MV-4-11 (cell line): ENCODE measurements around the gene ELP2.
A peak's percentile ranks its signal among the peaks of the same experiment; 100 is the strongest.
"Not testable (repeated sequence)": the region's sequence is repeated elsewhere in the genome, so short reads cannot be mapped to it uniquely, and the experiment has no call there.

ENCODE experiments used
- DNase-seq: peaks from one replicate; lab custom pipeline; 2025; lab: John Stamatoyannopoulos, UW

The ELP2 gene

DNA sequence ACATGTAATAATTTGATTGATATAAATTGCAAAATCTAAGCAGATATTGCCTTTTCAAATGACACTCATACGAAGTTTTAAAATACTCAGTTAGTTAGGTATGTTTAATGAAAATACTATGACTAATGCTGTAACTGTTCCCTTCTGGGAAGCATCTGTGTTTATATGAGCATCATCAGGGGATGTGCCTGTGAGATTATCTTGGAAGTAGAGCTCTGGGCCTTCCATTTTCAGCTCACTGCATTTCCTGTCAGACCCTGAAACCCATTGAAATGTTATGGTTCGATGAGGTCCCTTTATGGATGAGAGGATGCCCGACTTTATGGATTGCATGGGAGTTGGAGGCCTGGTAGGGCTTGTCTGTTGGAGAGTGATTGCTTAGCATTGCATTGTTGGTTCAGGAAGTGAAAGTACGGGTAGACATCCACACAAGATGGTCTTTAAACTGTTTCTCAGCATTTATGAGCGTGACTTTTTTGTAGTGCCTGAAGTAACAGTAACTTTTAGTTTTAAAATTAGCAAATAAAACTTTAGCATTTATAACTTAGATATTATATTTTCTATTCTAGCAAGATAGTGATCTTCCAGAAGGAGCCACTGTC is 28.7 kb downstream of the ELP2 start:
- peak; percentile 65 for DNase-seq

DNA sequence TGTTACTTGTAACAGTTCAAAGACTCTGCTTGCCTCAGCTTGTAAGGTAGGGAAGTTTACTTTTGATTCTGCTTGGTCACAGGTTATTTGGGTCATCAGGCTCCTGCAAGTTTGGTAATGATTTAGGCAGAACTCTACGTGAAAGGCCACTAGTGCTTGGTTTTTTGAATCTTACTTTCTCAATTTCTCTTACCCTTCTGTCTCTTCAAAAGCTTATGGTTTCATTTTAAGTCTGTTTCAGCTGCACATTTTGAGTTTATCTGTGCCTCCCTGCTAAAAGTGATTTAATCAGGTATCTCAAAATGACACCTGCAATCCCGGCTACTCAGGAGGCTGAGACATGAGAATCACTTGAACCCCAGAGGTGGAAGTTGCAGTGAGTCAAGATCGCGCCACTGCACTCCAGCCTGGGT is 31.3 kb downstream of the ELP2 start:
- DNase-seq, result no peak

- DNase-seq, result no peak
These were observed 33.3 kb downstream of the ELP2 start for GRCh38 chr18:36162981-36163380.

- DNase-seq, result no peak
These were observed 38.1 kb downstream of the ELP2 start for GRCh38 chr18:36167692-36168218.

DNA sequence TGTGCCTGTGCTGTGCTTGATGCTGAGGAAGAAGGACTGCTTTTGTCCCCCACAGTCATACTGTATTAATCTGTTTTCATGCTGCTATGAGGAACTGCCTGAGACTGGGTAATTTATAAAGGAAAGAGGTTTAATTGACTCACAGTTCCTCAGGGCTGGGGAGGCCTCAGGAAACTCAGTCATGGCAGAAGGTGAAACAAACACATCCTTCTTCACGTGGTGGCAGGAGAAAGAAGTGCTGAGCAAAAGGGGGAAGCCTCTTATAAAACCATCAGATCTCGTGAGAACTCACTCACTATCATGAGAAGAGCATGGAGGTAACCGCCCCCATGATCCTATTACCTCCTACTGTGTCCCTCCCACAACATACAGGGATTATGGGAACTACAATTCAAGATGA is 38.6 kb downstream of the ELP2 start:
- not testable (repeated sequence) for DNase-seq

- DNase-seq, result no peak
These were observed 40.2 kb downstream of the ELP2 start for GRCh38 chr18:36169938-36170337.

DNA sequence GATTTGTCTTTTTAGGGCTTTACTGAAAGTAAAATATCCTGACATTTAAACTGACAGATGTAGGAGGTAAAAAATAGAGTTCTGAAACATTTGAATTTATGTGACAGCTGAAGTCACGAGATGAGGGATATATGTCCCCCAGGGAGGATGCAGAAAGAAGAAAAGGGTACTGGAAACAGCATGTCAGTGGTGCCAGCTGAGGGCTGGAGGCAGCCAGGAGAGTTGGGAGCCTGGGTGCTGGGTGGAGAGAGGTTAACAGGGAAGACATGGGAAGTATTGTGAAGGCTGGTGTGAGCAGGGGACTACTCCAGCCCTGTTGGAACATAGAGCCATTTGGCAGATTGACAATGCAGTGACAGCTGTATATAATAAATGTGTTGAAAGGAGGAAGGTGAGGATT is 45.8 kb downstream of the ELP2 start:
- no peak for DNase-seq

- no peak for DNase-seq
These were observed 46.5 kb downstream of the ELP2 start for GRCh38 chr18:36176177-36176584.

GRCh38 chr18:36176711-36177110 is 47.0 kb downstream of the ELP2 start:
- no peak for DNase-seq

GRCh38 chr18:36177913-36178312 is 48.2 kb downstream of the ELP2 start:
- no peak for DNase-seq

DNA sequence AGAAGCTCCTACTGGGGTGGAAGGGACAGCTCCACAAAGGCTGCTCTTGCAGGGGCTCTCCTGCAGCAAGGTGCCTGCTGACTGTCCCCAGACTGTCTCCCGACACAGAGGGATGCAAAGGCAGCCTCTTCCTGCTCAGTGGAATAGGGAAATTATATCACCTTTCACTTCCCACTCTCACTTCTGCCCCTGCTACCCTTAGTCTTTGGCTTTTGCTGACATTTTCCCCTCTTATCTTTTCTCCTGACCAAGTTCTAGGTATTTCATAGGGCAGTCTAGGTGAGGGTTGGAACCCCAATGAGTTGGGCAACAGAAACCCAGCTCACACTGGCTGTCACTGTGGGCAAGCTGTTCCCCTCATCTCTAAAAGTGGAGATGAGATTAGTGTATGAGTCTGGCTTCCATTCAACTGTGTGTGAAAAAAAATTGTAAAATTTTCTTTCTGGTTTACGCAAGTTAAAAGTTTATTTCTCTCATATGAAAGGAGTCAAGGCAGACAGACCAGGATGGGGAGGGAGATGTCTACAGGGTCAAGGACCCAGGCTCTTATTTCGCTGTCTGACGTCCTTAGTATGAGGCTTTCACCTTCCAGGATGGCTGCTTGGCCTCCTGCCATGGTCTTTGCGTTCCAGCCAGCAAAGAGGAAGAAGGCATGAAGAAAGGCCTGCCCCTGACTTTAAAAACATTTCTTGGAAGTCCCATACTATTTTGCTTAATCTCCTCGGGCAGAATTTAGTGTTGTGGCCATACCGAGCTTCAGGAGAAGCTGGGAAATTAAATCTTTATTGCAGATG is 50.1 kb downstream of the ELP2 start:
- peak; percentile 85 for DNase-seq

GRCh38 chr18:36181441-36181840 is 51.7 kb downstream of the ELP2 start:
- DNase-seq, result no peak

GRCh38 chr18:36181898-36182506 is 52.3 kb downstream of the ELP2 start:
- no peak for DNase-seq

GRCh38 chr18:36183033-36183432 is 53.3 kb downstream of the ELP2 start:
- DNase-seq, result no peak

DNA sequence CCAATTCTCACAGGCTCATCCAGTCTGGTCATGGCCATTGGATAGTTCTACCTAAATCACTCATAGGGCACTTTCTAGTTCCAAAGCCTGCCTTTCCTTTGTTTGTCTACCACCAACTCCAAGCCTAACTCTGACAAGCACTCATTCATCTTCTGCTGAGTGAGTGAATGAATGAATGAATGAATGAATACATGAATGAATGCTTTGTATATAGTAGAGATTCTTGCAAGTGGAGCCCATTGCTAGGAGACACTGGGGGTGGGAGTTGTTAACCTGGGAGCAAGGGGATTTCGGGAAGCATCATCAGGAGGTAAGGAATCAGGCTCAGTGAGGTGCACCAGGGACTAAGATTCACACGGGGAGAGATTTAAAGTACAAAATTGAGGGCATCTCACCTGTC is 54.3 kb downstream of the ELP2 start:
- no peak for DNase-seq

- no peak for DNase-seq
These were observed 55.5 kb downstream of the ELP2 start for GRCh38 chr18:36185157-36185556.

- no peak for DNase-seq
These were observed 56.3 kb downstream of the ELP2 start for GRCh38 chr18:36185901-36186460.

DNA sequence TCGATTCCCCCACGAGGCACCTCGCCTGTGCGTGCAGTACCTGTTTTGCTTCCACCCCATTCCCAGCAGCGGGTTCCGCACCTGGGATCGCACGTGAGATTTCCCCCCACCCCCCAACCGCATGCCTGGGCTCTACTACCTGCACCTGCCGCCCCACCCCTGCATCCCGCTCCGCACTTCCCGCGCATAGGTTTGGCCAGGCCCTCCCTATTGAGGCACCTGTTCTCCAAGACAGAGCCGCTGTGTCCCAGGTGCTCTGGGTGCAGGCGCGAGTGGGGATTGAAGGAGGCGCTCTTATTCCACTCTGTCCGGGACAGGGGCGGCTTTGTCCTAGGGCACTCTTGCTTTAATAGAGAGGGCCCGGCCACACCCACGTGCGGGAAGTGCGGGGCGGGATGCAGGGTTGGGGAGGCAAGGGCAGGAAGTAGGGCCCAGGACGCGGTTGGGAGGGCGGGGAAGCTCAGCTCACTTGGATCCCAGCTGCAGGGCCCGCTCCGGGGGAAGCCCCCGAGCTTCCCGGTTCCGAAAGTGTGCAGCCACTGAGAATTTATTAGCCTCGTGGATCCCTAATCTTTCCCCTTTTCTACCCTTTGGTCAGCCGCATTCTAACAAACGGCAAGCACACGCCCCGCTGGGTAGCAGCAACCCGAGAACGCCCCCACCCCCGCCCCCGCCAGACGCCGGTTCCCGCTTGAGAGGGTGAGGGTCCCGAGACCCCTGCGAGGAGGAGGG is 56.9 kb downstream of the ELP2 start:
- DNase-seq, result no peak

- no peak for DNase-seq
These were observed 57.6 kb downstream of the ELP2 start, which contains the start of gene MOCOS for GRCh38 chr18:36187193-36187825. Gene MOCOS, plus strand, starts transcription at chr18:36187497. Its CDS starts 43 bp downstream, at chr18:36187540.

- DNase-seq, result peak; percentile 13
These were observed 58.4 kb downstream of the ELP2 start for GRCh38 chr18:36187826-36188721.
